DMS 273 treated with DMSO at 0.1 percent for 48 hours (cell line): ENCODE measurements around the gene VIT.

Experiments used
- DNase-seq: peaks from one replicate; lab custom pipeline; 2025; lab: John Stamatoyannopoulos, UW

VIT gene

DNA sequence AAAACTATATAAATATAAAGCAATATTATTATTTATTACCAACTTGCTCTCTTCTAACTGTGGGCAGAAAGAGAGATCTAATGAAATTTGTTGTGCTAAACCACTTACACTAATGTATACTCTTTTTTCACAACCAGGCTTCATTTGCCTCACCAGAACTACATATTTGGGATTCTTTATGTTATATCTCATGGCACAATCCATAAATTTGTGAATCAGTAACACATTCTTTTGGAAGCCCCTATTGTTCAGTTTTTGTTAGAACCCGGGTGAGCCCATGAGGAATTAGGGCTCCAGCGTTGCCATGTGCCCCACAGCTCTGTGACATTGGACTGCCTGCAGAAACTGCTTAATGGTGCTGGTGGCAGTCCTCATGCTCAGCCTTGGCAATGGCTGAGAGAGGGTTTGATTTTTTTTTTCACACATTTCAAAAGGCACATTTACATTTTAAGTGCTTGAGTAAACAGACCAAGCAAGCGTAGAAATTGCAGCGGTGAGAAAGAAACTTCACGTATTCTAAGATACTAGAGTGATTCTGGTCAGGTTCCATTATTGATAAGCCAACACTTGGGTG lies 15.3 kb downstream of the VIT start:
- no peak for DNase-seq

DNA sequence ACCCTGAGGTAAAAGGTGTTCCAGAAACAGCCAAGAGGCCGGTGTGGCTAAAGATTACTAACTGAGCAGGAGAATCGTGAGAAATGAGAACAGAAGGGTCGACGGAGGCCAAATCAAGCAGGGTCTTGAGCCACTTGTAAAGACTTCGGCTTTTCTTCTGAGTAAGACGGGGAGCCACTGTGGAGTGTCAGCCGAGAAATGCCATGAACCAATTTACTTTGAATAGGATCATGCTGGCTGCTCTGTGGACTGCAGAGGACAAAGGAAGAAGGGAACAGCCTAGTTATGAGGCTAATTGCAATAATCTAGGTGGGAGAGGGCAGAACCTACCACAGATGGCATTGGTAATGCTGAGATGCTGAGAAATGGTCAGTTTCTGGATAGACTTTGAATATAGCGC lies 16.8 kb downstream of the VIT start:
- no peak for DNase-seq

DNA sequence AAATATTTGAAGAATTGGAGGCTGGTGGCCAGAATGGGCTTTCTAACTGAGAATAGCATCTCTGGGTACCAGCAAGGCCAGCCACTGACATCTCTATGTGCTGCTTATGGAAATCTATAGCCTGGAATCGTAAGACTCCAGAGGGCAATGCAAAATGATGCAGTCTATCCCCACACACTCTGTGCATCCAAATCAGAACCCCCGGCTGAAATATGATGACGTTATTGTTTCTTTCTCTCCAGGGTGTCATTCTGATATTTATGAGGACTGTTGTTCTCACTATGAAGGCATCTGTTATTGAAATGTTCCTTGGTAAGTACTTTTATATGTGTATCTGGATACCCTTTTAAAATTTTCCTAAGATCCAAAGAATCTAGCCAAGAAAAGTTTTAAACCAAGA lies 19.6 kb downstream of the VIT start:
- DNase-seq = no peak

DNA sequence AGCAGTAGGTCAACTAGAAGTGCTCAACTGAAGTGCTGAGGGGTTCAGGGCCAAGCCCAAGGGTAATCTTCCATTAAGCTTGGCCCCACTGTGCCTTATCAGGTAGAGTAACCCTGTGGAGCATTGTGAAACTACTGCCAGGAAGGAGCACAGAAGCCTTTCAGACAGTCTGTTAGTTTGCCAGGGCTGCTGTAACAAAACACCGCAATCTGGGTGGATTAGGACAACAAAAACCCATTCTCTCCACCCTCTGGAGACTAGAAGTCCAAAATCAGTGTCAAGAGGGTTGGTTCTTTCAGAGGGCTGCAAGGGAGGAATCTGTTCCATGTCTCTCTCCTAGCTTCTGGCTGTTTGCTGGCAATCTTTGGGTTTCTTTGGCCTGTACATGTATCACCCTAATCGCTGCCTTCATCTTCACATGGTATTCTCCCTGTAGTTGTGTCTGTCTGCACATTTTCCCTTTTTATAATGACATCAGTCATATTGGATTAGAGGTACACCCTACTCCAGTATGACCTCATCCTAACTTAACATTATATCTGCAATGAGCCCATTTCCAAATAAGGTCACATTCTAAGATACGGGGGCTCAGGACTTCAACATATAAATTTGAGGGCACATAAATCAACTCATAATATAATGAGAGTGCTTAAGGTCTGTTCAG lies 21.2 kb downstream of the VIT start:
- DNase-seq = no peak

DNA sequence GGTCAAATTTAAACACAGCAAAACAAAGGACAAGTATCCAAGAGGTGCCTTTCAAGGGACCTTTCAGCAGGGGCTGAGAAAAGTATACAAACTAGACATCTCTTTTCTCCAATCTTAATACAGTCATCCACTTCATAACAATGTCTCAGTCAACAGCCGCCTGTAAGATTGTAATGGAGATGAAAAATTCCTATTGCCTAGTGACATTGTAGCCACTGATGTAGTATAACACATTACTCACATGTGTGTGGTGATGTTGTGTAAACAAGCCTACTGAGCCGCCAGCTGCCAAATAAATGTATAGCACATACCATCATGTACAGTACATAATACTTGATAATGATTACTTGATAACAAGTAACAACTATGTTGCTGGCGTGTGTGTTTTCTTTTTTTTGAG lies 31.0 kb downstream of the VIT start:
- DNase-seq = no peak

DNA sequence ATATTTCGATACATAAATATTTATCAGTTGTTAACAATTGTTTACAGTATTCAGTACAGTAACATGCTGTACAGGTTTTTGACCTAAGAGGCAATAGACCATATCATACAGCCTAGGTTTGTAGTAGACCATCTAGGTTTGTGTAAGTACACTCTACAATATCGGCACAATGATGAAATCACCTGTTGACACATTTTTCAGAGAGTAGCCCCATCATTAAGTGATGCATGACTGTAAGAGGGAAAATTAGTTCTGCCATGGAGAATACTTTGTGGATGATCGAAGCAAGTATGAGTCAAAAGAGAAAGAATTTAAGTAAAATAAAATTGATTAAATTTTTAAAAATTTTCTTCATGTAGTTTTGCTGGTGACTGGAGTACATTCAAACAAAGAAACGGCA lies 32.6 kb downstream of the VIT start:
- no peak for DNase-seq

DNA sequence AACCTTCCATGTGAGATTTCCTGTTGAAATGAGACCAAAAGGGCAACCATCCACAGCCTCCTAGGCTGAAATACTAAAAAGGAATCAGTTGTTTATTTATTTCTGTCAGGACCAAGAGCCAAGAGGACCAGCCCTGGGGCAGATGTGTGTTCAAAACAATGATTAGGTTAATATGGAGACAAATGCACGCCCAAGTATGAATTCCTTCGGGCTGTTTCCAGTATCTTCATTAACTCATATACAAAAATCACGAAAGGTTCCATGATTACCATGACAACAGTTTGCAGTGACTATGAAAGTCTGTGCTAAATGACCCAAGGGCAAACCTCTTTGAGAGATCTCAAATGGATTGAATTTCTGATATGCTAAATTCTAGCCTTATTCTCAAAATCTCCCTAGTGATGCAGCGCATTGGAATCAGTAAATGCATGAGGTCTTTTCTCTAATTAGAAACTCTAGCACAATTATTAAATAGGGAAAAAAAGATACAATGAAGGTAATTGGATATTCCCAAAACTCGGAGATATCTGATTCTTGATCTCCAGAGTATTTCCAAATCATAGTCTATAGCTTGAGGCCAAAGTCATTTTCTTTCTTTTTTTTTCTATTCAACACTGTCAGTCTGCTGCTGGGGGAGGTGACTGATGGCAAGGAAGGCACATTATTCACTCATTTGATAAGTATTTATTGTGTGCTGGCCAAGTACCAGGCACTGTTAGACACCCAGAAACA lies 35.6 kb downstream of the VIT start:
- DNase-seq = no peak

DNA sequence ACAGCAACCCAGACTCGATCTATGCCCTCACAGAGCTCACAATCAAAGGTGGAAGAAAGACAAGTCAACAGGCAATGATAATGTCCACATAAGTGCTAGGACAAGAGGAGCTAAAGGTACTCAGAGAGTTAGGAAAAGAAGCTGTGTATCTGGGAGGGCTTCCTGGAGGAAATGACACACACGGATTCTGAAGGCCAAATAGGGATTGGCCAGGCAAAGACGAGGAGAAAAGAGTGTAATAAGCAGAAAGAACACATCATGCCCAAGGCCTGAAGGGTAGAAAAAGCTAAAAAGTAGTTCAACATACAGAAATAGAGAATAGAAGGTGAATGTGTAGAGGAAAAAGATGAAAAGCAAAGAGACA lies 36.1 kb downstream of the VIT start:
- DNase-seq = no peak

DNA sequence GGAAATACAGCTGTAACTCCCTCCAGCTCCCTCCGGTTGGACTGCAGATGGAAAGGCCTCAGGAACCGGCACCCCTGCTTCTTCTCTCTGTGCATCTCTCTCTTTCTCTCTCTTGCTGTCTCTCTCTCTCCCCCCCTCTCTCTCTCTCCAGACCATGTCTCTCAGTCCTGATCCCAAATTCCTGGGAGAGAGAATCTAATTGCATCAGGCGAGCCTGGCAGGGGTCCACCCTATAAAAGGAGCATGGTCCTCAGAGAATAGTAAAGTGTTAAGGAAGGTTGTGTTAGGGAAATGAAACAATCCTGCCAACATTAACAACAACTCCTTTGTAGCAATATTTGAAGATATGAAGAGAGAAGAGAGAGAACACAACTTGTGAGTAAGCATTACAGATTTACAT lies 36.7 kb downstream of the VIT start:
- DNase-seq = no peak

DNA sequence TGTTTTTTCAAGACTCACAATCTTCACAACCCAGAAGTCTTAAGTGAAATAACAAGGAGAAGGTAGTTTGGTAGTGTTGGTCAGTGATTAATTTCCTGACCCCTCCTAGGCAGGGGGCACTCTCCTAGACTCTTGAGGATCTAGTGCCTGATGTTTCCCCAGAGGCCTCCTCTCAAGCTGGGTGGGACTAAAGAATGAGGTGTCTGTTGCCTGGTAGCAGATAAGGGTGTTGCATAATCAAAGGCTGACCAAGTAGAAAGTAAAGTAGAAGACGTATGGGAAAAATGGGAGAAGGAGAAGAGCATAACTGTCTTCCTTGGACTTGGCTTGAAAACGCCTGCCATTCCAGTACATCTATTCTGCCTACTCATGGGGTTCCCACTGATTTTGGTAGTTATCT lies 37.8 kb downstream of the VIT start:
- DNase-seq = no peak

DNA sequence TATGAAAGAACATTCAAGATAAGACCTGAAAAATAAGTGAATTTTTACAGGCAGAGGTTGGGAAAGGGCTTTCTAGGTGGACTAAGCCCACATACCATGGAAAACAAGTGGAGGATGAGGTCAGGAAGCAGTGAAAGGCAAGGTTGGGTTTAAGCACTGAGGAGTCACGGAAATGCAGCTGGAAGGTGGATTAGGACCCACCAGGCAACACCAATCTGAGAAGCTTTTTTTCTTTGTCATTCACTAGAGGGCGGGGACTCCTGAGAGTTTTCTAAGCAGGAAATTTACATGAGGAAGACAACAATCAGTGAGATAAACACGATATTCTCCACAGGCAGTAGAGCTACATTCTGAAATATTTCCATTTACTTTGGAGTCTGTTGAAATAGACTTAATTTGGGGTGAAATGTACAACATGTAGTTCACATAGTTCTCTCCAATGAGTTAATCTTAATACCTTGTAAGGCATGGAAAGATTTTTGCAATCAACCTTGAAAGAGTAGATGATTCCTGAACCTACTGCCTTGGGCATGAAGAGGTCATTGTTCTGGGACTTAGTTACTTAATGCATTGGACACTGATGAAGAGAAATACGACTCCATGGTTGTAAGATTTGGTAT lies 40.7 kb downstream of the VIT start:
- DNase-seq = no peak

DNA sequence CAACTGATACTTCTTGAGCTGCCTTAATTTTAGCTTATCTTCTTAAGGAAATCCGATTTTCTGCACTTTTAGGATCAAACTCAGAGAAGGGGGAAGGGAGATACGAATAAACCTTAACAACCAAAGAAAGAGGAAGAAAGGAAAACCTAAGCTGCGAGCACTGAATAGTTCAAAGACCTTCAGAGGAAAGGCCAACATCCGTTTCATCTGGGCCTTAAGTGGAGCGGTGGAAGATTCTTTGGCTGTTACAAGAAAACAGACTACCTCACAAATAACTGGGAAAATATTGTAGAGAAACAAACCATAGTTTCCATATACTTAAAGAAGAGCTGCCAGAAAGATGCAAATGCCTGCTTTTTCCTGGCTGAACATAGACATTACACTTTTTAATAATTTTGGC lies 43.6 kb downstream of the VIT start:
- DNase-seq = no peak

DNA sequence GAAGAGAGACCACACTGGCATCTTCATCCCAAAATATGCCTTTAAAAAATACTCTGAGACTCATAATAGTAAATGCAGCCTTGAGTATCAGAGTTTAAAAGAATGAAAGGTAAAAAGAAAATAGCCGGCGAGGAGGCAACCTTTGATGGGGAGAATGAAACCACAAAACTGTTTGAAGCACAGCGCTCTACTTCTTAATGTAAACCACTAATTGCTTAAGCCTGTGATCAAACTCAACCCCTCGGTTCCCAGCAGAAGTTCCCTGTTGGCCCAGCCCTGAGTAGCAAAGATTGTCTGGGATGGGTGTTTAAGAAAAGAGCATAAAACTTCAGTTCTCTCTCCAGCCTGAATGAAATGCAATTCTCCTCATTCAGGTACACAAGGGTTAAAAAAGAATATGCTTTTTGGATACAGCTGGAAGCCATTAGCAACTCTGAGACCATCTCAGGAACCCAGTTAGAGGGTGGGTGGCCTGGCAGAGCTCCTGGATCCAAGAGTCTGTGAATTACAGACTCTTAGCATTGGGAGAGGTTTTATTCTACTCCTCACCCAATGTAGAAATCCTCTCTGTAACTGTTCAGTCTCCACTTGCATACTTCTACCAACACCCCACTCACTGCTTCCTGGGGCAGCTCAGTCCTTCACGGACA lies 44.8 kb downstream of the VIT start:
- no peak for DNase-seq

DNA sequence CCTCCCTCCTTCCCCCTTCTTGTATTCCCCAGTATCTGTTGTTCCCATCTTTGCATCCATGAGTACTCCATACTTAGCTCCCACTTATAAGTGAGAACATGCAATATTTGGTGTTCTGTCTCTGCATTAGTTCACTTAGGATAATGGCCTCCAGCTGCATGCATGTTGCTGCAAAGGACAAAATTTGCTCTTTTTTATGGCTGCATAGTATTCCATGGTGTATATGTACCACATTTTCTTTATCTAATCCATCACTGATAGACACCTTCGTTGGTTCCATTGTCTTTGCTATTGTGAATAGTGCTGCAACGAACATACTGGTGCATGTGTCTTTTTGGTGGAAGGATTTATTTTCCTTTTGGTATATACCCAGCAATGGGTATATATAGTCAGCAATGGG lies 47.4 kb downstream of the VIT start:
- no peak for DNase-seq

DNA sequence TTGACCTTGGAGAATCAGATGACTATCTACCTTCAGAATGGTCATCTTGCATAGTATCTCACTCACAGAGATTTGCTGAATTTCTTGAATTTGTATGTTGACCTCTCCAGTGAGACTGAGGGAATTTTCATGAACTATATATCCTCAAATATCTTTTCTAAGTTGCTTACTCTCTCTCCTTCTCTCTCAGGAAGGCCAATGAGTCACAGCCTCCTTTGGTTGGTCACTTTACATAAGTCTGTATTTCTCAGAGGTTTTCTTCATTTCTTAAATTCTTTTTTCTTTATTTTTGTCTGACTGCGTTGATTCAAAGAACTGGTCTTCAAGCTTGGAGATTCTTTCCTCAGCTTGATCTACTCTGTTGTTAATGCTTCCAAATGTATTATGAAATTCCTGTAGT lies 51.7 kb downstream of the VIT start:
- no peak for DNase-seq

DNA sequence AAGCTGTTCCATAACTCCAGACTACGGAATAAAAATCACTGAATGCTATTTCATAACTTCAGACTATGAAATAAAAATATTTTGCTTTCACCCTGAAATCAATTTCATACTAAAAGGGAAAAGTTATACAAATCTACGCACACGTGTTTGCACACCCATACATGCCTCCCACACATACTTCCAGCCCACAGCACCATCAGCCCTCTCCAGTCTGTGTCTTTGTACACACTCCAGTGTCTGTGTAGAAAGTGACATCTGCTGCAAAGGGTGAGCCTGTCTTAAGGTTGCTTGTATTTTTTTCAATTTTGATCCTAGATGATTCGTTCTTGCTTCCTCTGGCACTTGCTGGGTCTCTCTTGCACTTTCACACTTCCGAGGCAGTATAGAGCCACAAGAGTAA lies 53.6 kb downstream of the VIT start:
- DNase-seq = no peak

DNA sequence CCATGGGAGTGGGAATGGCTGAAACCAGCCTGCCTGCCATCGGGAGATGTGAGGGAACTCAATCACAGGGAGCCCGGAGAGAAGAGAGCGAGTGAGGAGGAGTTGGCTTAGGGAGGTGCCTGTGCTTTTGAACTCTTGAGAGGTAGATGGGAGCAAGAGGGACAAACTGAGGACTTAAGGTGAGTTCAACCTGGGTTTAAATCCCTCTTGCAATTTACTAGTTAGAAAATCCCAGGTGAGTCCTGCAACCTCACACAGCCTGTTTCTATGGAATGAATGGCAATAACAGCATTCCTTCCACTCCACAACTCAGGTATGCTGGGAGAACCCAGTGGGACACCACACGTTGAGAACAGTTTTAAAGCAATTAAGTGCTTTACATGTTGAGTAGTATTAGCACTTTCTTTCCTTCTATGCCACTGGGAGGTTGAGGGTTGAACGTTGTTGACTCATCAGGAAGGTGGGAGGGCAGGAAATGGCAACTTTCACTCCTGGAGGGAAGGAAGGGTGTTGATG lies 57.3 kb downstream of the VIT start:
- DNase-seq = no peak

DNA sequence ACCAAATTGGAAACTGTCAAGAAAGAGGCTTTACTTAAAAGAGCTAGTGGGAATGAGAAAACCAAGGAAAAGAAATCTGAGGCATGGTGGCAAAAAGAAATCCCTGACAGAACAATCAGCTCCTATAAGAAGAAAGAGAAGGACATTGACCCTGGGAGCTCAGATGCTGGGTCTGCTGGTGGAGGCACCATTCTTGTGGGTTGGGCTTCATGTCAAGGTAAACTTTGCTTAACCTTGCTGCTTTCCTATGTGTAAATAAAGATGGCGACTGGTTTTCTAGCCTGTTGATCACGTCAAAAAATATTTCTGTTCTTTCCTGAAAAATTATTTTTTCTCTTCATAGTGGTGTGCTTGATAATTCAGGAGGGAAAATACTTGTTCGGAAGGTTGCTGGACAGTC lies 58.1 kb downstream of the VIT start:
- no peak for DNase-seq

DNA sequence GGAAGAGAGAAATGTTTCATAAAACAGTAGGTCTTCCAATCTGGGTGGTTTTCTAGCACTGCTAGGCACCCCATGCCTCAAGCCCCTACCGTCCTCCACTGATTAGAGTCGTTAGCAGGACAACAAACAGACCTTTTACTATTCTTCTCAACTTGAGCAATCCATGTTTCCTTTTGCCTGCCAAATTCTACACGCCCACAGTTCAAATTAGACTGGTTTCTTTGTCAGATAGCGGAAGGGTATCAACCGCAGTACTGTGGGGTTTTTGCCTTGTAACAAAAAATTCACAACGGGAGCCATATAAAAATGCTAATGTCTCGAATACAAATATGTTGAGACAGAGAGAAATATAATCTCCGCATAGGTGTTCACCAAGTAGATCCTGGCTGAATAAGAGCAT lies 59.9 kb downstream of the VIT start:
- DNase-seq = no peak

DNA sequence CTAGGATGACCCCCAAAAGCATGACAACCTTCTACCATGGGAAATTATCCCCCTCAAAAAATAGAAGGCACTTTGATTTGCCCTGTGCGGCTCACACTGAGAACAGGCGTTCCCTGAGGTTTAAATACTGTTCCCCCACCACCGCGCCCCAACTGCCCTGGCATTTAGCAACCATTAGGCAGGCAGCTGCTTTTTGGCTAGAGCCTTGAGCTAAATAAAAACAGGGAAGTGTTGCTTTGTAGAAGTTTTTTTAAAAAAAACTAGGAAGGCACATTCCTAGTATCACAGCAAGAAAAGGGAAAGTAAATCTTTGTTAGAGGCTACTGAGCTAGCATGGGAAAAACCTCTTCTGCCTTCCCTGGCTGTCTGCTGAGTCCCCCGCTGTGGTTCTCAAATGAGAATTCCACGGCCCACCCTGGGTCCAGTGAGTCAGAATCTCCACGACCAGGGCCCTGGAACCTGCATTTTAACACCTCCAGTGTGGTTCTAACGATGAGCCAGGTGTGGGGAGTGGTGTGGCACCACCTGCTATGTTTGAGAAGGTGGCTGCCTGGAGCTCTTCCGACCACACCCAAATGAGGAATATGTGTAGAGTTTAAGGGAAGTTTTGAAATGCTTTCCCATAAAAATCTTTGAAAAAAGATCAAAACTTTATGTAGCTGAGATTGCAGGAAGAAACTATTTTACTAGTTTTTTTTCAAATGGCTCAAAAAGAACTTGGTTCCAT lies 66.4 kb downstream of the VIT start:
- DNase-seq = no peak

DNA sequence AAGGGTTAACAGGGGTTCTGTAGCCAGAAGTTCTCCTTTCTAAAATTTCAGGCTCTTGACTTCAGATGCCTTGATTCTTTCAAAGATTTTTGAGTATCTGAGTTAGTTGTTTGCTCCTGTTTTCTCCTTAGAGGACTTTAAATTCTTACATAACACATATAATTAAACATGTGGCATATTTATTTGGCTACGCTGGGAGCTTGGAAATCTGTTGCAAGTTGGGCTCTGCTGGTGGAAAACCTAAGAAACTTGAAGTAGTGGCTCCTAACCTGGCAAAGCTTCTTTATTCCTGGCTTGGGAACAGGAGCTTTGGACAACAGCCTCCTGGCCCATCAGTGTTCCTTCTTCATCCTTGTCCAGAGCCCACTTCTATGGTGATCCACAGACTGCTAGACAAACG lies 72.6 kb downstream of the VIT start:
- no peak for DNase-seq
